KMS-11 (cell line): Measurements from ENCODE around the gene SRPX.

Experiments
- H2AFZ ChIP-seq: fragments of 200-600 bp; sonication (generic); 2 replicates; pipeline ENCODE4 v1.6.1; 2016; ENCODE audit warnings: antibody characterized with exemption, mixed run types, low read depth
- H3K27ac ChIP-seq: fragments of 200-600 bp; sonication (generic); 2 replicates; pipeline ENCODE4 v1.6.1; 2016; ENCODE audit warnings: mild to moderate bottlenecking, mixed run types
- H3K27me3 ChIP-seq: fragments of 200-600 bp; sonication (generic); 2 replicates; pipeline ENCODE4 v1.6.1; 2017; ENCODE audit warnings: mild to moderate bottlenecking, low read depth, mixed run types, moderate library complexity; ENCODE audit not compliant: insufficient read depth
- H3K36me3 ChIP-seq: fragments of 200-600 bp; sonication (generic); 2 replicates; pipeline ENCODE4 v1.6.1; 2017; ENCODE audit warnings: mild to moderate bottlenecking, mixed run types; ENCODE audit not compliant: insufficient read depth
- H3K4me1 ChIP-seq: fragments of 200-600 bp; sonication (generic); 2 replicates; pipeline ENCODE4 v1.6.1; 2016; ENCODE audit warnings: mild to moderate bottlenecking, low read depth, mixed run types; ENCODE audit not compliant: poor library complexity, severe bottlenecking
- H3K4me2 ChIP-seq: fragments of 200-600 bp; sonication (generic); 2 replicates; pipeline ENCODE4 v1.7.0; 2016; ENCODE audit warnings: mild to moderate bottlenecking, mixed run types
- H3K4me3 ChIP-seq: fragments of 200-600 bp; sonication (generic); IDR thresholded peaks from 2 replicates; pipeline ENCODE4 v1.6.1; 2017; ENCODE audit warnings: low read depth, low read length, mixed read lengths; ENCODE audit not compliant: insufficient read depth
- H3K79me2 ChIP-seq: fragments of 200-600 bp; sonication (generic); 2 replicates; pipeline ENCODE4 v1.6.1; 2016; ENCODE audit warnings: low read depth, mixed run types; ENCODE audit not compliant: insufficient read depth
- H3K9ac ChIP-seq: fragments of 200-600 bp; sonication (generic); 2 replicates; pipeline ENCODE4 v1.6.1; 2016; ENCODE audit warnings: mild to moderate bottlenecking, mixed run types
- H4K20me1 ChIP-seq: fragments of 200-600 bp; sonication (generic); 2 replicates; pipeline ENCODE4 v1.6.1; 2016; ENCODE audit warnings: mild to moderate bottlenecking, mixed run types; ENCODE audit not compliant: insufficient read depth
- CTCF ChIP-seq: fragments of 200-600 bp; sonication (generic); conservative IDR thresholded peaks from 2 replicates; pipeline ENCODE4 v1.6.1; 2017; ENCODE audit warnings: low read depth, mild to moderate bottlenecking, antibody characterized with exemption, low read length, moderate library complexity, mixed read lengths

SRPX gene

GRCh38 chrX:38102240-38102639, 118.4 kb downstream of the SRPX start:
- TF ChIP-seq CTCF = no peak
- Histone ChIP-seq H2AFZ (no peak overlapping the region), H3K27me3 (no peaks in the 10 kb centered on the region), H3K79me2 (no peaks in the 10 kb centered on the region), H3K4me3 (no peak overlapping the region), H3K36me3 (no peaks in the 10 kb centered on the region), H4K20me1 (no peaks in the 10 kb centered on the region), H3K27ac (peak overlapping the region; percentile 74; the same call in 1 of the 2 replicates), H3K4me2 (peak overlapping the region; percentile 17; the same call in 1 of the 2 replicates), H3K9ac (no peak overlapping the region), H3K4me1 (peaks cover 53% of the 10 kb centered on the region)

GRCh38 chrX:38099688-38100087, 121.0 kb downstream of the SRPX start:
- no peaks in the 10 kb centered on the region for H3K36me3 ChIP-seq
- H3K79me2 ChIP-seq = no peaks in the 10 kb centered on the region
- H3K27ac ChIP-seq = no peak overlapping the region
- no peak overlapping the region for H2AFZ ChIP-seq
- no peaks in the 10 kb centered on the region for H3K27me3 ChIP-seq
- H3K4me1 ChIP-seq = peaks cover 35% of the 10 kb centered on the region
- TF ChIP-seq CTCF = no peak
- H3K4me3 ChIP-seq = no peak overlapping the region
- no peaks in the 10 kb centered on the region for H4K20me1 ChIP-seq
- no peak overlapping the region for H3K9ac ChIP-seq
- no peak overlapping the region for H3K4me2 ChIP-seq
